Activated CD8-positive, alpha-beta memory T cell treated with anti-CD3 and anti-CD28 coated beads for 36 hours (primary cell): ENCODE measurements around the gene ZDHHC8. TPM values are rescaled to one million over a fixed set of nuclear protein-coding genes. Genes with fewer than 3 reads are reported as not detected.

ENCODE experiments used
- CTCF ChIA-PET: fragments of 350-600 bp; sonication (Branson Sonifier 250); formaldehyde crosslinking; loops from one replicate; lab custom pipeline; 2021; ENCODE audit warnings: antibody characterized with exemption; lab: Charles Lee
- POLR2A ChIA-PET: fragments of 350-600 bp; sonication (Branson Sonifier 250); formaldehyde crosslinking; loops from one replicate; lab custom pipeline; 2021; ENCODE audit warnings: antibody characterized with exemption; lab: Charles Lee
- total RNA-seq, 2 experiments: library from RNA; stranded (reverse); gene quantifications; one replicate each; pipeline ENCODE4 v1.2.3, GENCODE V29; 2021

The ZDHHC8 gene
- total RNA-seq: 10 to 100 TPM; 86.6 to 87.0 TPM

DNA sequence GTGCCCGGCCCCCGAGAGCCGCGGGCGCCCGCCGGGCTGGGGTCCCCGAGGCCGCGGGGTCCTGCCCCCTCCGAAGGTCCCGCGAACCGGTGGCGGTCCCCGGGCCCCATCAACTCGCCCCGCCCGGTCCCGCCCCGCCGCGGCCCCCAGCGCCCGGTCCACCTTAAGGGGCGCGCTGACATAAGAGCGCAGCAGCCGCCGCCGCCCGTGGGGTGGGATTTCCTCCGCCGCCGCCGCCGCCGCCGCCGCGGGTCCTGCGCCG is at the start of gene ZDHHC8:
TSS of gene ZDHHC8 (plus strand) at position 208 of the 262 bp plus-strand sequence. CDS start 144 bp downstream, outside the sequence.
- POLR2A ChIA-PET: interaction anchor here (0.6 kb wide), 1 partner anchor 13 kb away, joined by 3 read pairs; no protein-coding TSS in a partner anchor
- CTCF ChIA-PET: interaction anchor here (3.1 kb wide), 1 partner anchor 14 kb away, joined by 14 read pairs; the partner anchor contains the start of gene TRMT2A

DNA sequence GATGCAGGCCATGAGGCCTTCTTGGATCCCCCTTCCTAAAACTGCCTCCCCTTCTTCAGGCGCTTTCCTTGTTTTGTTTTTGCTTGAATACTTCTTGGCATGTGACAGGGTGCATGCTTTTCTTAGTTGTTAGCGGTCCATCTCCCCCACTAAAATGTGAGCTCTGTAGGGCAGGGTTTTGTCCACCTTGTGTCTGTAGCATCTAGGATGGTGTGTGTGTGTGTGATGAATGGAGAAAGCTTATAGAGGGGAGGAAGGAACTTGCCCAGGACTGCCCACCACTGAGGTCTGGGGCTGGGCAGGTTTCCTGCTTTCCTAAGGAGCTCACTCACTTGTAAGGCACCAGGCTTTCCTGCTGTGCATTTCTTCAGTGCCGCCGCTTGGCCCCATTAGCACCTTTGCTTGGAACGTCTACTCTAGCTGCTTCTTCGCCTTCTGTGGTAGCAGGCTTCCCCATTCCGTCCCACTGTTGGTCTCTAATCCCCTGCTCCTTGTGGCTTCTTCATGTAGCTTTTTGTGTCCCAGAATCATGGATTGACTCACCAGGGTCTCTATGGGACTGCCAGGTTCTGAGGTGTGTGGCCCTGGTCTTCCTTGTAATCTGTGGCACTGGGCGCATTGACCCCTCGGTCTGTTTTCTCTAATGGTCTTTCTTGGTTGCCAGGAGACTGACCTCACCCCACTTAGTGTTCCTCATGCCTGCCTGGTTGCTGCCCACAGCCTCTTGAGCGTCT is 48.3 kb upstream of the ZDHHC8 start:
- ChIA-PET CTCF (interaction anchor here (1.0 to 1.8 kb wide), 4 partner anchors 13 to 29 kb away, joined by 3 to 8 read pairs (median 3); no protein-coding TSS in a partner anchor), POLR2A (interaction anchor here (0.6 to 1.6 kb wide), 3 partner anchors 16 to 34 kb away, joined by 3 to 7 read pairs (median 4); no protein-coding TSS in a partner anchor)

DNA sequence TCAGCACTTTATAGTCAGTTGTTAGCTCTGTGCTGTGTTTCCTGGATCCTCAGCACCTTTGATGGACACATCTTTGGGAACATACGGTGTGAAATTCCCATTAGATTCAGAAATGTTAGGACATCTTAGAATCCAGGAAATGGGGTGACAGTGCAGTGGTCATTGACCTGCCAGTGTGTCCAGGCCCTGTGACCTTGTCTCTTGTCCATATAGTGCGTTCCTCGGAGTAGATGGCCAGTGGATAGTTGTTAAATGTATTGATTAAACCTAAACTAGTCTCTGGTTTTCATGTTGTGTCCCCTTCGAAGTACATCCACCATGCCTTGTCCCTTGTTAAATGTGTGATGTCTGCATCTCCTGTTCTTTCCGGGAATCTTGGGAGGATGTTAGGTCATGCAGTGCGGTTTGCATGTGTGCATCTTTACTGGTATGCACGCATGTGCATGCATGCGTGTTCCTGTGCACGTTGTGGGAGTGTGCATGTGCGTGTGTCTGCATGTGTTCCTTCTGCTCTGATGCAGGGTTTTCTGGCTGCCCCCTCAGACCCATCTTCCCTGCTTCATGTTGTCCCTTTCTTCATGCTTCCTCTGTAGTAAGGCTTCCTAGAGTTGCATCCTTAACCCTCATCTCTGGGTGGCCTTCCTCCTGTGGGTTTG is 47.6 kb upstream of the ZDHHC8 start:
- ChIA-PET CTCF (interaction anchor here (1.0 kb wide), 1 partner anchor 19 kb away, joined by 3 read pairs; no protein-coding TSS in a partner anchor), POLR2A (interaction anchor here (1.6 kb wide), 1 partner anchor 28 kb away, joined by 7 read pairs; no protein-coding TSS in a partner anchor)

GRCh38 chr22:20084547-20085413 is 46.8 kb upstream of the ZDHHC8 start:
- ChIA-PET CTCF (interaction anchor here (0.7 to 1.5 kb wide), 4 partner anchors 10 to 50 kb away, joined by 3 read pairs; no protein-coding TSS in a partner anchor), POLR2A (no interaction called here)

- CTCF ChIA-PET: interaction anchor here (1.0 to 1.5 kb wide), 5 partner anchors 9 to 26 kb away, joined by 3 to 4 read pairs (median 3); no protein-coding TSS in a partner anchor
- POLR2A ChIA-PET: no interaction called here
These were observed 46.0 kb upstream of the ZDHHC8 start for GRCh38 chr22:20085651-20086050.

DNA sequence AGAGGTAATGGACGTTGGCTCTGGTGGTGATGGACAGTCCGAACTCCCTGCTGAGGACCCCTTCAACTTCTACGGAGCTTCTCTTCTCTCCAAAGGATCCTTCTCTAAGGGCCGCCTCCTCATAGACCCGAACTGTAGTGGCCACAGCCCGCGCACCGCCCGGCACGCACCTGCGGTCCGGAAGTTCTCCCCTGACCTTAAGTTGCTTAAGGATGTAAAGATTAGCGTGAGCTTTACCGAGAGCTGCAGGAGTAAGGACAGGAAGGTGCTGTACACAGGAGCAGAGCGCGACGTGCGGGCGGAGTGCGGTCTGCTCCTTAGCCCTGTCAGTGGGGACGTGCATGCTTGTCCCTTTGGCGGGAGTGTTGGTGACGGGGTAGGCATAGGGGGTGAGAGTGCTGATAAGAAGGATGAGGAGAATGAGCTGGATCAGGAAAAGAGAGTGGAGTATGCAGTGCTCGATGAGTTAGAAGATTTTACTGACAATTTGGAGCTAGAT is 45.5 kb upstream of the ZDHHC8 start:
- CTCF ChIA-PET: interaction anchor here (0.7 to 1.5 kb wide), 5 partner anchors 9 to 64 kb away, joined by 3 to 4 read pairs (median 3); no protein-coding TSS in a partner anchor
- POLR2A ChIA-PET: no interaction called here

GRCh38 chr22:20086763-20087162 is 44.8 kb upstream of the ZDHHC8 start:
- ChIA-PET POLR2A (no interaction called here), CTCF (interaction anchor here (0.7 to 1.2 kb wide), 2 partner anchors 14 to 65 kb away, joined by 3 read pairs; no protein-coding TSS in a partner anchor)

DNA sequence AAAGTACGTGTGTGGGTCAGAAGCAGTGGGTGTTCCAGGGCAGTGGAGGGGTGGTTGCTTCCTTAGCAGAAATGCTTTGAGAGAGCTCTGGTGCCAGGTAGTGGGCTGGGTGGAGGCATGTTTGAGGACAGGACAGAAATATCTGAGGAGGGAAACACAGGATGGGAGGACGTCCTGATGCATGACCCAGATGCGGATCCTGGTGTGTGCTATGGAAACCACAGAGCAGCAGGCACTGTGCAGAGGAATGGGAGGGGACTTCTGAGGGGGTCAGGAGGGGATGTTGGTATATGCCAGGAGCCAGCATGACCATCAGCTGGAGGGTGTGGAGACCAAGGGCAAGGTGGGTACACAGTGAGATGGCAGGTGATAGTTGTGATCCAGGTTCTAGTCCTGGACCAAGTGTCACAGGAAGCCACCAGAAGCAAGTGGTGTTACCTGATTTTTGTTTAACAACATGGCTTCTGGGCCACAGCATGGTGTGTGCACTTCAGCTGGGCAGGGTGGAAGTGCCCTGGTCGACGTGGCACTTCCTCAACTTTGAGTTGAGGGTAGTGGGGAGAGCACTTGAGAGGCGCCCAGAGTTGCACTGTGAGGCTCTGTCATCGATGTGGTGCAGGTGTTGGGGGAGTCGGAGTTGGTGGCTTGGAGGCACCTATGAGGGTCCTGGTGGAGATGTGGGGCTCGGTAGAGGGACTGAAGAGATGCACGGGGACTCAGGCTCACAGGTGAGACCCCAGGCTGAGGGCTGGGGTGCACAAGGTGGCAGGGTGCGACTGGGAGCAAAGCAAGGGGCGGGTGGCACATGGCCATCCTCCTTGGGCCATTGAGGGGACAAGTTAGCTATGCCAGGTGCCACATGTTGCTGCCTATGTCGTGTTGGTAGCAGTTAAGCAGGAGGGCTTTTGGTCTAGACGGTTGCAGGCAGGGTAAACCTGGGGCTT is 44.0 kb upstream of the ZDHHC8 start:
- ChIA-PET POLR2A (no interaction called here), CTCF (no interaction called here)

- CTCF ChIA-PET: interaction anchor here (1.2 kb wide), 1 partner anchor 23 kb away, joined by 3 read pairs; no protein-coding TSS in a partner anchor
- POLR2A ChIA-PET: no interaction called here
These were observed 43.3 kb upstream of the ZDHHC8 start for GRCh38 chr22:20088263-20088648.

- ChIA-PET POLR2A (no interaction called here), CTCF (interaction anchor here (1.0 to 1.2 kb wide), 2 partner anchors 22 to 459 kb away, joined by 3 to 6 read pairs; no protein-coding TSS in a partner anchor)
These were observed 42.2 kb upstream of the ZDHHC8 start for GRCh38 chr22:20089226-20089976.

DNA sequence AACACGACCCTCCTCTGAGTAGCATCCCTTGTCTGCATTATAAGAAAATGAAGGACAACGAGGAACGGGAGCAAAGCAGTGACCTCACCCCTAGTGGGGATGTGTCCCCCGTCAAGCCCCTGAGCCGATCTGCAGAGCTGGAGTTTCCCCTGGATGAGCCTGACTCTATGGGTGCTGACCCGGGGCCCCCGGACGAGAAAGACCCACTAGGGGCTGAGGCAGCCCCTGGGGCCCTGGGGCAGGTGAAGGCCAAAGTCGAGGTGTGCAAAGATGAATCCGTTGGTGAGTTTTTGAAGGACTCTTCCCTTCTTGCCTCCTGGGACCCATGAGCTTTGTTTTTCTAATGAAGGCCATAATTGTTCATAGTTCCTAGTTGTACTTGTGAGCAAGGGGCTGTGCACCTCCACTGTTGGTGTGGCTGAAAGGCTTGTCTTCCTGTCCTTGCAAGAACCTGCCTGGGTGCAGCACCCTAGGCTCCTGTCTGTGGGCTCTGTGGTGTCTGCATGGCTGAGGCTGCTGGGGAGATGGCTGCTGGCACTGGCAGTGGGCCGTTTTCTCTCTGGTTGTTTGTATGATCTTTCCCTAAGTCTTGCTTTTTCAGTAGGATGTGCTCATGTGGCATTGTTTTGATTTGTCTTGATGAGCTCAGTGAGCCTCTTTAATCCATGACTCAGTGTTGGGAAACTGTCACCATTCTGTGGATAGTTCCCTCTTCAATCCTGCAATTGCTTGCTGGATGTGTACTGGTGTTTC is 41.5 kb upstream of the ZDHHC8 start:
- ChIA-PET POLR2A (interaction anchor here (1.8 kb wide), 1 partner anchor 11 kb away, joined by 7 read pairs; no protein-coding TSS in a partner anchor), CTCF (interaction anchor here (1.0 kb wide), 1 partner anchor 459 kb away, joined by 6 read pairs; no protein-coding TSS in a partner anchor)

GRCh38 chr22:20090730-20091240 is 40.8 kb upstream of the ZDHHC8 start:
- POLR2A ChIA-PET: interaction anchor here (1.8 kb wide), 1 partner anchor 10 kb away, joined by 7 read pairs; no protein-coding TSS in a partner anchor
- CTCF ChIA-PET: interaction anchor here (1.0 kb wide), 1 partner anchor 458 kb away, joined by 6 read pairs; no protein-coding TSS in a partner anchor

- ChIA-PET CTCF (interaction anchor here (1.5 kb wide), 1 partner anchor 121 kb away, joined by 3 read pairs; no protein-coding TSS in a partner anchor), POLR2A (interaction anchor here (0.6 to 1.8 kb wide), 2 partner anchors 9 to 133 kb away, joined by 3 to 7 read pairs; no protein-coding TSS in a partner anchor)
These were observed 39.7 kb upstream of the ZDHHC8 start for GRCh38 chr22:20091690-20092476.

- POLR2A ChIA-PET: interaction anchor here (0.6 kb wide), 1 partner anchor 25 kb away, joined by 3 read pairs; the partner anchor contains the start of gene TRMT2A
- CTCF ChIA-PET: interaction anchor here (1.5 kb wide), 1 partner anchor 121 kb away, joined by 3 read pairs; no protein-coding TSS in a partner anchor
These were observed 39.1 kb upstream of the ZDHHC8 start for GRCh38 chr22:20092477-20092854.
